ENCODE data around the gene MKLN1.
A peak's percentile ranks its signal among the peaks of the same experiment; 100 is the strongest.

MKLN1 gene

GRCh38 chr7:131536361-131536849, 208.7 kb downstream of the MKLN1 start:
- DNase-seq (ENCODE audit: insufficient read length, low spot score) (no peak), FAIRE-seq (no peak)
- no peak for TF ChIP-seq CTCF (IDR thresholded peaks at IDR 0.05; ENCODE audit: insufficient read depth, missing control alignments)

- DNase-seq (ENCODE audit: insufficient read length, low spot score) = no peak
- no peak for FAIRE-seq
- TF ChIP-seq CTCF (IDR thresholded peaks at IDR 0.05; ENCODE audit: insufficient read depth, missing control alignments) = no peak
Observed at GRCh38 chr7:131537571-131537978, 209.9 kb downstream of the MKLN1 start.

GRCh38 chr7:131538071-131538812, 210.6 kb downstream of the MKLN1 start:
- DNase-seq (ENCODE audit: insufficient read length, low spot score) (no peak), FAIRE-seq (no peak)
- TF ChIP-seq CTCF (IDR thresholded peaks at IDR 0.05; ENCODE audit: insufficient read depth, missing control alignments) = no peak

GRCh38 chr7:131538813-131539179, 211.1 kb downstream of the MKLN1 start:
- DNase-seq (ENCODE audit: insufficient read length, low spot score) (peak; percentile 89), FAIRE-seq (no peak)
- no peak for TF ChIP-seq CTCF (IDR thresholded peaks at IDR 0.05; ENCODE audit: insufficient read depth, missing control alignments)

GRCh38 chr7:131540491-131541162, 213.0 kb downstream of the MKLN1 start:
- no peak for FAIRE-seq
- DNase-seq (ENCODE audit: insufficient read length, low spot score) = no peak
- no peak for TF ChIP-seq CTCF (IDR thresholded peaks at IDR 0.05; ENCODE audit: insufficient read depth, missing control alignments)

GRCh38 chr7:131543298-131543697, 215.6 kb downstream of the MKLN1 start:
- no peak for FAIRE-seq
- TF ChIP-seq CTCF (IDR thresholded peaks at IDR 0.05; ENCODE audit: insufficient read depth, missing control alignments) = no peak

GRCh38 chr7:131544021-131544420, 216.3 kb downstream of the MKLN1 start:
- FAIRE-seq (no peak), DNase-seq (ENCODE audit: insufficient read length, low spot score) (no peak)
- TF ChIP-seq CTCF (IDR thresholded peaks at IDR 0.05; ENCODE audit: insufficient read depth, missing control alignments) = no peak

More at GRCh38 chr7:131543298-131543697, 215.6 kb downstream of the MKLN1 start:
- no peak for DNase-seq (ENCODE audit: insufficient read length, low spot score)

Data from D721Med (cell line).